GM19324 (cell line): Measurements from ENCODE around the gene PIGU.
"Not testable (repeated sequence)": the region's sequence is repeated elsewhere in the genome, so short reads cannot be mapped to it uniquely, and the experiment has no call there.

Experiments
- ATAC-seq: cut with Tn5 transposase; IDR thresholded peaks from one replicate; pipeline ENCODE4 v1.9.1; 2021; ENCODE audit warnings: mild to moderate bottlenecking, moderate library complexity; ENCODE audit not compliant: unreplicated experiment, low FRiP score

Gene PIGU

GRCh38 chr20:34706912-34707784, 30.3 kb upstream of the PIGU start:
- ATAC-seq: no peak

- ATAC-seq: no peak
Measured at GRCh38 chr20:34706302-34706875, 29.5 kb upstream of the PIGU start.

GRCh38 chr20:34705397-34706301, 28.8 kb upstream of the PIGU start:
- no peak for ATAC-seq

- ATAC-seq: no peak
Measured at GRCh38 chr20:34705008-34705396, 28.1 kb upstream of the PIGU start.

GRCh38 chr20:34704177-34705007, 27.5 kb upstream of the PIGU start, which contains the start of gene TP53INP2:
Gene TP53INP2 (plus strand): TSS chr20:34704344. CDS start chr20:34708740, 4,396 bp downstream.
- ATAC-seq: peak; percentile 68

- ATAC-seq: no peak
Measured at GRCh38 chr20:34703424-34704176, 26.7 kb upstream of the PIGU start.

- ATAC-seq: no peak
Measured at GRCh38 chr20:34703061-34703423, 26.1 kb upstream of the PIGU start.

- no peak for ATAC-seq
Measured at GRCh38 chr20:34701405-34702085, 24.7 kb upstream of the PIGU start.

- ATAC-seq: no peak
Measured at GRCh38 chr20:34693414-34693813, 16.5 kb upstream of the PIGU start.

GRCh38 chr20:34691838-34692237, 14.9 kb upstream of the PIGU start:
- ATAC-seq: no peak

- no peak for ATAC-seq
Measured at GRCh38 chr20:34689486-34689885, 12.6 kb upstream of the PIGU start.

- no peak for ATAC-seq
Measured at GRCh38 chr20:34683667-34684066, 6.8 kb upstream of the PIGU start.

GRCh38 chr20:34680586-34681175, 3.8 kb upstream of the PIGU start:
- no peak for ATAC-seq

GRCh38 chr20:34675993-34676641, 775 bp downstream of the PIGU start:
- ATAC-seq: no peak

- no peak for ATAC-seq
Measured at GRCh38 chr20:34675561-34675960, 1.3 kb downstream of the PIGU start.

- ATAC-seq: no peak
Measured at GRCh38 chr20:34673412-34673811, 3.5 kb downstream of the PIGU start.

- ATAC-seq: no peak
Measured at GRCh38 chr20:34669094-34669493, 7.8 kb downstream of the PIGU start.

GRCh38 chr20:34664751-34665150, 12.1 kb downstream of the PIGU start:
- ATAC-seq: not testable (repeated sequence)
